ENCODE data around the gene PLA2G2F. TPM values are rescaled to one million over a fixed set of nuclear protein-coding genes. Genes with fewer than 3 reads are reported as not detected.
"Not testable (repeated sequence)": the region's sequence is repeated elsewhere in the genome, so short reads cannot be mapped to it uniquely, and the experiment has no call there.

The PLA2G2F gene
- total RNA-seq, 2 experiments from 2014 or later = not detected

DNA sequence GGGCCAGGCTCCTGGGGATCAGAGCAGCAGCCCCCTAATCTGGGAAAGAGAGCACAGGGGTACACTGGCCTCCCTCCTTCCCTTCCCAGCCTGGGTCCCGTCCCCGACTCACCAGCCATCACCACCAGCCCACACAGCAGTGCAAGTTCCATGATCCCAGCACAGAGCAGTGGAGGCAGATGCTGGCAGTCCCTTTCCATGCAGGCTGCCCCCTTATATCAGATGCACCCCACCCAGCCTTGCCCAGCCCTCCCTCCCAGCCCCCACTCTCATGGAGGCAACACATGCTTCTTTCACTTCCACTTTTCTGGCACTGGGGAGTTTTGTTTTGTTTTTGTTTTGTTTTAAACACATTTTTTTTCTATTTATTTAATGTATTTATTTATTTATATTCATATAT lies 19.8 kb upstream of the PLA2G2F start, which contains the start of gene PLA2G2D:
Gene PLA2G2D, minus strand, starts transcription at position 190 of the 400 bp plus-strand sequence. Its CDS starts 38 bp downstream, at position 152.
- Mint-ChIP-seq H3K36me3 (ENCODE audit: low read depth) (no peaks in the 10 kb centered on the region), H3K9me3 (no peaks in the 10 kb centered on the region), H3K4me3 (no peak within 1 kb of the TSS), H3K27me3 (ENCODE audit: low read depth) (peaks cover 8% of the 10 kb centered on the region), H3K27ac (no peak within 1 kb of the TSS), H3K4me1 (ENCODE audit: low read depth) (no peaks in the 10 kb centered on the region)
- intact Hi-C loops (cut with micrococcal nuclease) = no loop called here
- no peak for DNase-seq
- CTCF ChIA-PET = no interaction called here

DNA sequence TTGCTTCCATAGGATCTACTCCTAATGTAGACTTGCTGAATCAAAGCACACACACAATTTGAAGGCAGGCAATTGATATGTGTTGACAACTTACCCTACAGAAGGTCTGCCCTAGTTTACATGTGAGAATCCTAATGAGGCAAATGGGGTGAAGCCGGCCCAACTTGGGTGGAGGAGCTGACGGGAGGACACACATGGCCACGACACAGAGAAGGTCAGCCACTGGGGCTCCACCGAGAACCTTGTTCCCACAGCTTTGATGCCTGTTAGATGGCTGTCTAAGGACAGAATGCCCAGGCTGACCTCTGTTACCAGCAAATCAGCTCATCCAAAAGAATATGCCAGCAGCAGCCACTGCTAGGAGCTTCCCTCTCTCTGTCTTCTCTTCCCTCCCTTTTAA lies 18.3 kb upstream of the PLA2G2F start:
- no peak overlapping the region for H3K4me3 Mint-ChIP-seq
- peaks cover 4% of the 10 kb centered on the region for H3K27me3 Mint-ChIP-seq (ENCODE audit: low read depth)
- intact Hi-C loops (cut with micrococcal nuclease) = no loop called here
- H3K4me1 Mint-ChIP-seq (ENCODE audit: low read depth) = no peaks in the 10 kb centered on the region
- CTCF ChIA-PET = no interaction called here
- no peak overlapping the region for H3K27ac Mint-ChIP-seq
- no peaks in the 10 kb centered on the region for H3K36me3 Mint-ChIP-seq (ENCODE audit: low read depth)
- no peaks in the 10 kb centered on the region for H3K9me3 Mint-ChIP-seq
- DNase-seq = no peak

DNA sequence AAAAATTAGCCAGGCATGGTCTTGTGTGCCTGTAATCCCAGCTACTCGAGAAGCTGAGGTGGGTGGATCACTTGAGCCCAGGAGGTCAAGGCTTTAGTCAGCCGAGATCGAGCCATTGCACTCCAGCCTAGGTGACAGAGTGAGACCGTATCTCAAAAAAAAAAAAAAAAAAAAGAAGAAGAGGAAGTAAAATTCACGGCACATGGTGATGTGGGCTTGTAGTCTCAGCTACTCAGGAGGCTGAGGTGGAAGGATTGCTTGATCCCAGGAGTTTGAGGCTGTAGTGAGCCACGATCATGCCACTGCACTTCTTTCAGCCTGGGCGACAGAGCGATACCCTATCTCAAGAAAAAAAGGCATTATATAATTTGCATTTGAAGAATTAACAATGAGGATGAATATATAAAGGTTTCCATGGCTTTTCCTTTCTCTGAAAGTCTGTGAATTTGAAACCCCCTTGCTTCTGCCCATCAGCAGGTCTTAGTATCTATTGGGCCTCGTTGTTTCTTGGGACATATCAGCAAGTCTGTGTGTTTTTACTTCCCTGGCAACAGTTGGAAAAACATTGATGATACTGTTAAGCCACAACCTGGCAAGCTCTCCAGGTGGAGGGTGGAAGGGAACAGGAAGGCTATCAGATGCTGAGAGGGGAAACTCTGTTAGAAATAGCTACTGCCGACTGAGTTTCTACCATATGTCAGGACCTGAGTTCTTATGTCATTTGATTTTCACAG lies 15.2 kb upstream of the PLA2G2F start:
- intact Hi-C loops (cut with micrococcal nuclease) = no loop called here
- Mint-ChIP-seq H3K27ac (no peak overlapping the region), H3K27me3 (ENCODE audit: low read depth) (no peaks in the 10 kb centered on the region), H3K9me3 (no peaks in the 10 kb centered on the region), H3K4me1 (ENCODE audit: low read depth) (no peaks in the 10 kb centered on the region), H3K4me3 (no peak overlapping the region), H3K36me3 (ENCODE audit: low read depth) (no peaks in the 10 kb centered on the region)
- DNase-seq = no peak
- CTCF ChIA-PET = interaction anchor here (0.7 kb wide), 1 partner anchor 675 kb away, joined by 3 read pairs; no protein-coding TSS in a partner anchor

DNA sequence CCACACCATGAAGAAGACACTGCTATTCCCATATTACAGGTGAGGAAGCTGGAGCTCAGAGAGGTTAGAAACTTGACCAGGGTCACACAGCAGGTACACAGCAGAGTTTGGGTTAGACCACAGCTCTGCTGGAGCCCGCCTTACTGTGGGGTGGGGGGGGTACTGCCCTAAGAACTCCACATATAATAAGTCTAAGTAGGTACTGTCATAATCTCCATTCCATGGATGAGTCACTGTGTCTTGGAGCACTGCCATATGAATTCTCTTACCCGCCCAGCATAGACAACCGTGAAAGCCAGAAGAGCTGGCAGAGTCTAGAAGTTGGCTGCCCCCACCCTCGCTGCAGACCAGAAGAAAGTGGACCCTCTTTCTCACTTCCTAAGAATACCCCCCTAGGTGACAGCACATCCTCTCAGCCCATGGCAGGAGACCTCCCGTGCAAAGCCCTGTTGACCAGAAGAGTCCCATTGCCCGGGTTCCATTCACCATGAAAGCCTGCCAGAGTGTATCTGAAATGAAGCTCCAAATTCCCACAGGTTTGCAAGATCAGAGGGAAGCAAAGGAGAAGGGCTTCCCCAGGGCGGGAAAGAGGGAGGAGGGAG lies 14.6 kb upstream of the PLA2G2F start:
- no peak for DNase-seq
- H3K4me1 Mint-ChIP-seq (ENCODE audit: low read depth) = no peaks in the 10 kb centered on the region

DNA sequence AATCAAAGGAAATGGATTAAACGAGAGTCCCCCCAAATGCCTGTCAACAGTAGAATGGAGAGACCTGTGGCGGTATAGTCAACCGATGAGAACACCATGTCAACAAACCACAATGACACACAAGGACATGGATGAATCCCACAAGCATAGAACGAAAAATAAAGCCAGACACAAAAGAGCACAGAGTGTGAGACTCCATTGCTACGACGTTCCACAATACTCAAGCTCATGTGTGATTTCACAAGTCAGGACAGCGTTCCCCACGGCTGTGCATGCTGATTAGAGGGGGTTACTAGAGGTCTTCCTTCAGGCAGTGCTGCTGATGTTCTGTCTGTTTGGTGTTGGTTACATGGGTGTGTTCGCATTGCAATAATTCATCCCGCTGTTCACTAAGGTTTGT lies 14.0 kb upstream of the PLA2G2F start:
- H3K36me3 Mint-ChIP-seq (ENCODE audit: low read depth) = no peaks in the 10 kb centered on the region
- no peak overlapping the region for H3K4me3 Mint-ChIP-seq
- no peaks in the 10 kb centered on the region for H3K27me3 Mint-ChIP-seq (ENCODE audit: low read depth)
- no peaks in the 10 kb centered on the region for H3K4me1 Mint-ChIP-seq (ENCODE audit: low read depth)
- H3K9me3 Mint-ChIP-seq = peaks cover 1% of the 10 kb centered on the region
- CTCF ChIA-PET = interaction anchor here (0.8 kb wide), 1 partner anchor 87 kb away, joined by 3 read pairs; no protein-coding TSS in a partner anchor
- no peak overlapping the region for H3K27ac Mint-ChIP-seq
- intact Hi-C loops (cut with micrococcal nuclease) = no loop called here
- DNase-seq = no peak

More for the DNA sequence above, 14.6 kb upstream of the PLA2G2F start:
- intact Hi-C loops (cut with micrococcal nuclease) = no loop called here
- H3K36me3 Mint-ChIP-seq (ENCODE audit: low read depth) = no peaks in the 10 kb centered on the region
- H3K27ac Mint-ChIP-seq = no peak overlapping the region
- H3K4me3 Mint-ChIP-seq = no peak overlapping the region
- peaks cover 1% of the 10 kb centered on the region for H3K9me3 Mint-ChIP-seq
- no peaks in the 10 kb centered on the region for H3K27me3 Mint-ChIP-seq (ENCODE audit: low read depth)
- CTCF ChIA-PET = no interaction called here

DNA sequence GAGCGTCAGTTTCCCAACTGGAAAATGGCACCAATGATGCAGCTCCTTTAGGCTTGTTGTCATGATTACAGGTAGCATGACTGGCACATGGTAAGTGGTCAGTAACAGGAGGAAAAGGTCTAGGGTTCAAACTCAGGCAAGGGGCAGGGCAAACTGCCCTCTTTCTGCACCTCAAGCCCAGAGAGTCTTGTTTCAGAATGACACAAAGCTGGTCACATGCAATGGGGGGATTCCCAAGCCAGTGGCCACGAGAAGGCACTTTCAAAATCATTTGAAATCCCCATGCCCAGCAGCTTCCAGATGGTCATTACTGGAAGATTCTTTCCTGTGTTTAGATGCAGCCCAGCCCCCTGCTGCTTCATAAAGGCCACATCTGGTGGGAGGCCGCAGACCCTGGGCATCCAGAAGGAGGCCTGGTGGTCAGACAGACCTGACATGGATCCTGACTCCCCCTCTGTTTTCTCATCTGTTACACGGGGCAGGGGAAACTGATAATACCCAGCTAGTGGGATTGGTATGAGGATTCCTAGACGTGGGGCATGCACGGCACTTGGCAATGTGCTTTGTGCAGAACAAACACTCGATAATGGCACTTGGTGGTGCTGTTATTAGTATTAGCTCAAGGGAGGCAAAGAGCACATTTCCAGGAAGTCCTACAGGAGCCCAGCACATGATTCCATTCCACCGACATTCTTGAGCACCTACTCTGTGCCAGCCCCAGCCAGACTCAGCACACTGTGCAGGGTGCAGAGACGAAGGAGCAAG lies 12.9 kb upstream of the PLA2G2F start:
- Mint-ChIP-seq H3K4me1 (ENCODE audit: low read depth) (no peaks in the 10 kb centered on the region), H3K27ac (no peak overlapping the region), H3K9me3 (peaks cover 1% of the 10 kb centered on the region), H3K36me3 (ENCODE audit: low read depth) (no peaks in the 10 kb centered on the region), H3K27me3 (ENCODE audit: low read depth) (peaks cover under 1% of the 10 kb centered on the region), H3K4me3 (no peak overlapping the region)
- DNase-seq = no peak
- CTCF ChIA-PET = interaction anchor here (0.7 to 0.9 kb wide), 3 partner anchors 26 to 86 kb away, joined by 3 read pairs; no protein-coding TSS in a partner anchor
- intact Hi-C loops (cut with micrococcal nuclease) = no loop called here

DNA sequence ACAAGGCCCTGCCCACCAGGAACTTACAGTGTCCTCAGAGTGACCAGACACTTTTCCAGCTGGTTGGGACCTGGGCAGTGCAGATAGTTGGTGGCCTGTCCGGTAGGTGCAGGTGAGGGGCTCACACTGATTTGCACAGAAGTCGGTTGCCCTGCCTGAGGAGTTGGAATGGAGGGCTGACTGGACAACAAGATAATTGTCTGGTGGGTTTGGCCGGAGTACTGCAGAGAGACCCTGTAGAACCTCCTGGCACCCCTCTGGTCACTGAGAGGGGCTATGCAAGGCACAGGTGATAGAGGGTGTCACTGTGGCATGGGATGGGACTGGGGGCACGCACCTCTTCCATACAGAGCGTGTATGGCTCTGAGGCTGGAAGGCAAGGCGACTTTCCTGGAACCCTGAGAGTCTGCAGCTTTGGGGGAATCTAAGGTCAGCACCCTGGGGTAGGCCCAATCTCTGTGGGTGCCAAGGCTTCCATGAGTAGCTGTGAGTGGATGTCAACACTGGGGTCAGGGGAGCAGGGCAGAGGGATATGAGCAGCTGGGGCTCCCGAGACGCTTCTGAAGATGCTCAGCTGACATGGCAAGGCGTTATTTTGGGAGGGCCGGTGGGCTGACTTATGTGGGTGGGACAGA lies 12.2 kb upstream of the PLA2G2F start:
- Mint-ChIP-seq H3K4me1 (ENCODE audit: low read depth) (no peaks in the 10 kb centered on the region), H3K9me3 (peaks cover 1% of the 10 kb centered on the region), H3K4me3 (no peak overlapping the region), H3K27ac (no peak overlapping the region), H3K36me3 (ENCODE audit: low read depth) (no peaks in the 10 kb centered on the region), H3K27me3 (ENCODE audit: low read depth) (peaks cover 2% of the 10 kb centered on the region)
- intact Hi-C loops (cut with micrococcal nuclease) = no loop called here
- no peak for DNase-seq
- CTCF ChIA-PET = interaction anchor here (0.9 kb wide), 1 partner anchor 27 kb away, joined by 3 read pairs; no protein-coding TSS in a partner anchor

DNA sequence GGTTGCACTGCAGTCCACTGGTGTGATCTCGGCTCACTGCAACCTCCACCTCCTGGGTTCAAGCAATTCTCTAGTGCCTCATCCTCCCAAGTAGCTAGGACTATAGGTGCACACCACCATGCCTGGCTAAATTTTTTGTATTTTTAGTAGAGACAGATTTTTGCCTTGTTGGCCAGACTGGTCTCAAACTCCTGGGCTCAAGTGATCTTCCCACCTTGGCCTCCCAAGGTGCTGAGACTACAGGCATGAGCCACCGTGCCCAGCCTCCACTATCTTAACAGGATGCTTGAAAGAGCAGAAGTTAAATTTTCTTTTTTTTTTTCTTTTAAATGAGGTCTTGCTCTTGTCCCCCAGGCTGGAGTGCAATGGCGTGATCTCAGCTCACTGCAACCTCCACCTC lies 8.6 kb upstream of the PLA2G2F start:
- DNase-seq; H3K9me3 Mint-ChIP-seq; intact Hi-C loops (cut with micrococcal nuclease); H3K36me3 Mint-ChIP-seq (ENCODE audit: low read depth); H3K27ac Mint-ChIP-seq; H3K4me3 Mint-ChIP-seq; CTCF ChIA-PET; H3K4me1 Mint-ChIP-seq (ENCODE audit: low read depth): not testable (repeated sequence)
- peaks cover 12% of the 10 kb centered on the region for H3K27me3 Mint-ChIP-seq (ENCODE audit: low read depth)

DNA sequence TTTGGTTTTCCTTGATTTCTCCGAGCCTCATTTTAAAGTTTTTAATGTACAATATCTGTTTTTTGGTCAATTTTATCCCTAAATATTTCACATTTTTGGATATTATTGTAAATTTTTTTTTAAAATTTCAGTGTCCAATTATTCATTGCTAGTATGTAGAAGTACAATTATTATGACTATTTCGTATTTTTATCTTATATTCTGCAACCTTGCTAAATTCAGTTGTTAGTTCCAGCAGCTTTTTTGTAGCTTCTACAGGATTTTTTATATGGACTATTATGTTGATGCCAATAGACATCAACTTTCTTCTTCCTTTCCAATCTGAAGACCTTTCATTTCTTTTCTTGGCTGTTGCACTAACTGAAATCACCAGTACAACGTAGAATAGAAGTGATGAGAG lies 4.1 kb upstream of the PLA2G2F start:
- DNase-seq = no peak
- H3K36me3 Mint-ChIP-seq (ENCODE audit: low read depth) = no peaks in the 10 kb centered on the region
- no peaks in the 10 kb centered on the region for H3K9me3 Mint-ChIP-seq
- intact Hi-C loops (cut with micrococcal nuclease) = no loop called here
- H3K27ac Mint-ChIP-seq = no peak overlapping the region
- H3K4me1 Mint-ChIP-seq (ENCODE audit: low read depth) = no peaks in the 10 kb centered on the region
- CTCF ChIA-PET = no interaction called here
- H3K27me3 Mint-ChIP-seq (ENCODE audit: low read depth) = peaks cover 15% of the 10 kb centered on the region
- H3K4me3 Mint-ChIP-seq = no peak overlapping the region

DNA sequence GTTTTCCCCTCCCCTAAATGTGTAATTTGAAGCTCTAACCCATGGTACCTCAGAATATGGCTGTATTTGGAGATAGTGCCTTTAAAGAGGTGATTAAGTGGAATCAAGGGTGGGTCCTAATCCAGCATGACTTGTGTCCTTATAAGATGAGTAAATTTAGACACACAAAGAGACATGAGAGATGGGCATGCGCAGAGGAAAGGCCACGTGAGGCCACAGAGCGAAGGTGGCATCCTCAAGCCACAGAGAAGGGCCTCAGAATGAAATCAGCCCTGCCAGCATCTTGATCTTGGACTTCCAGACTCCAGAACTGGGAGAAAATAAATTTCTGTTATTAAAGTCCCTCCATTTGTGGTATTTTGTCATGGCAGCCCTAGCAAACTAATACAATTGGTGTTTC lies 2.9 kb upstream of the PLA2G2F start:
- DNase-seq = no peak
- no peak overlapping the region for H3K27ac Mint-ChIP-seq
- no peaks in the 10 kb centered on the region for H3K4me1 Mint-ChIP-seq (ENCODE audit: low read depth)
- CTCF ChIA-PET = interaction anchor here (0.8 kb wide), 1 partner anchor 17 kb away, joined by 3 read pairs; no protein-coding TSS in a partner anchor
- peaks cover 15% of the 10 kb centered on the region for H3K27me3 Mint-ChIP-seq (ENCODE audit: low read depth)
- intact Hi-C loops (cut with micrococcal nuclease) = no loop called here
- no peaks in the 10 kb centered on the region for H3K36me3 Mint-ChIP-seq (ENCODE audit: low read depth)
- no peak overlapping the region for H3K4me3 Mint-ChIP-seq
- H3K9me3 Mint-ChIP-seq = no peaks in the 10 kb centered on the region

DNA sequence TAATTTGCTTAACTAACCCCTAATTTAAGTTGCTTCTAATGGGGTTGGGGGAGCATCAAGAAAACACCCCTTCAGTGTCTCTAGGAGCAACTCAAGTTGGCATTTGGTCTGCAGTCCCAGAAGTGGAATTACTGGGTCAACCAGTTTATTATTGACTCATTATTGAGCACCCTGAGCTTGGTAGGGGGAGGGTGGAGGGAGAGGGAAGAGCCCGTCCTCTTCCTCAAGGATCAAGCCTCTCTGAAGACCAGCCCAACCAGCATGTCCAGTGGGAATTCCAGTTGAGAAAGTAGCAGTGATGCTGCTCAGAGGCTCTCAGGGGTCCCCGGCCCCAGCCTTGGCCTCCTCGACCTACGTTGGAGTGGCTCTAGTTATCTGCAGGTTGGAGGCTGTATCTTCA lies 2.1 kb upstream of the PLA2G2F start:
- intact Hi-C loops (cut with micrococcal nuclease) = no loop called here
- H3K36me3 Mint-ChIP-seq (ENCODE audit: low read depth) = no peaks in the 10 kb centered on the region

DNA sequence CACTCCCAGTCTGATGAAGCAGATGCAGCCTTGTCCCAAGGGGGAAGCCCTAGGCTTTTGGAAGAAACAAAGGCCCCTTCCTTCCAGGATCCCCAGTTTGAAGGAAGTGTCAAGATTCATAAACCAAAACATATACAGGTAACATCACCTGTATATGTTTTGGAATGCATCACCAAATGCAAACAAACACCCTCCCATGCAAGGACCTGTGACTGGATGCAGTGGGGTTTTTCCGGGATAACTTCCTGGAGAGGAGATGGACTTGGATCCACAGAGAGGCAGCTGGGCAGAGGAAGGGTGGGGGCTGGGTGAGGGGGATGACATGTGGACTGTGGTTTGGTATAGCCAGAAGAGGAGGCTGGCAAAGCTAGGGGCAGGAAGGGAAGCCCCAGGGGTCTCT lies 1.5 kb upstream of the PLA2G2F start:
- H3K4me3 Mint-ChIP-seq = no peak overlapping the region
- CTCF ChIA-PET = no interaction called here
- intact Hi-C loops (cut with micrococcal nuclease) = no loop called here
- H3K9me3 Mint-ChIP-seq = no peaks in the 10 kb centered on the region
- H3K4me1 Mint-ChIP-seq (ENCODE audit: low read depth) = no peaks in the 10 kb centered on the region
- H3K27me3 Mint-ChIP-seq (ENCODE audit: low read depth) = peaks cover 7% of the 10 kb centered on the region
- no peak overlapping the region for H3K27ac Mint-ChIP-seq
- H3K36me3 Mint-ChIP-seq (ENCODE audit: low read depth) = no peaks in the 10 kb centered on the region
- DNase-seq = no peak

More for the DNA sequence above, 2.1 kb upstream of the PLA2G2F start:
- Mint-ChIP-seq H3K4me3 (no peak overlapping the region), H3K4me1 (ENCODE audit: low read depth) (no peaks in the 10 kb centered on the region), H3K27ac (no peak overlapping the region), H3K27me3 (ENCODE audit: low read depth) (peaks cover 11% of the 10 kb centered on the region), H3K9me3 (no peaks in the 10 kb centered on the region)
- no peak for DNase-seq
- CTCF ChIA-PET = no interaction called here

Data from activated naive CD4-positive, alpha-beta T cell treated with anti-CD3 and anti-CD28 coated beads for 36 hours (primary cell).